ENCODE measurements around the gene LSM3. TPM values are rescaled to one million over a fixed set of nuclear protein-coding genes. Genes with fewer than 3 reads are reported as not detected.

LSM3 gene
- total RNA-seq, 1 experiment from 2014 or later = 17.7 TPM

DNA sequence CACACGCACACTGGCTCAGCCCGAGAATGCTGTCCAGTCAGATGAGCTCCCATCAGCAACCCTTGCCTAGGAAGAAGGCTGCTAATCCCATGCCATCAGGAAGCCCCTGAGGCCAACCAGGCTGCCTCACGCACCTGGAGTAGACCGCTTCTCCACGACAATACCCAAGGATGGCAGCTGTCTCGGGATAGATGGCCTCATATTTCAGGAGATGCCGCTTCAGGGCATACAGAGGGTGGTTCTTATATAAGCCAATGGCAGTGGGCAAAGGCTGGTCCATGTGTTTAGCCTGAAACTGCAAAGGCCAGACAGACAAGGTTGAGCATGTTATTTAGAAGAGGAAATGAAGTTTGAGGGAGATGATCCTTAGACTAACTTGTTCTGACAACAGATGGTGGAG, 22.4 kb upstream of the LSM3 start:
- BruUV-seq (replicated peaks) = no TSS peak
- CTCF ChIA-PET = no interaction called here
- Mint-ChIP-seq H3K27ac (ENCODE audit: unreplicated experiment) (no peak overlapping the region), H3K36me3 (ENCODE audit: insufficient read depth, unreplicated experiment) (peaks cover 28% of the 10 kb centered on the region), H3K4me3 (ENCODE audit: low read depth, unreplicated experiment) (no peak overlapping the region), H3K4me1 (ENCODE audit: low read depth, unreplicated experiment) (no peaks in the 10 kb centered on the region), H3K9me3 (ENCODE audit: low read depth, unreplicated experiment) (no peaks in the 10 kb centered on the region), H3K27me3 (ENCODE audit: unreplicated experiment) (no peaks in the 10 kb centered on the region)
- DNase-seq = no peak
- TF ChIP-seq, protein P1, sequence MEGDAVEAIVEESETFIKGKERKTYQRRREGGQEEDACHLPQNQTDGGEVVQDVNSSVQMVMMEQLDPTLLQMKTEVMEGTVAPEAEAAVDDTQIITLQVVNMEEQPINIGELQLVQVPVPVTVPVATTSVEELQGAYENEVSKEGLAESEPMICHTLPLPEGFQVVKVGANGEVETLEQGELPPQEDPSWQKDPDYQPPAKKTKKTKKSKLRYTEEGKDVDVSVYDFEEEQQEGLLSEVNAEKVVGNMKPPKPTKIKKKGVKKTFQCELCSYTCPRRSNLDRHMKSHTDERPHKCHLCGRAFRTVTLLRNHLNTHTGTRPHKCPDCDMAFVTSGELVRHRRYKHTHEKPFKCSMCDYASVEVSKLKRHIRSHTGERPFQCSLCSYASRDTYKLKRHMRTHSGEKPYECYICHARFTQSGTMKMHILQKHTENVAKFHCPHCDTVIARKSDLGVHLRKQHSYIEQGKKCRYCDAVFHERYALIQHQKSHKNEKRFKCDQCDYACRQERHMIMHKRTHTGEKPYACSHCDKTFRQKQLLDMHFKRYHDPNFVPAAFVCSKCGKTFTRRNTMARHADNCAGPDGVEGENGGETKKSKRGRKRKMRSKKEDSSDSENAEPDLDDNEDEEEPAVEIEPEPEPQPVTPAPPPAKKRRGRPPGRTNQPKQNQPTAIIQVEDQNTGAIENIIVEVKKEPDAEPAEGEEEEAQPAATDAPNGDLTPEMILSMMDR (IDR thresholded peaks at IDR 0.05; ENCODE audit: unreplicated experiment) = no peak
- intact Hi-C loops (cut with micrococcal nuclease; ENCODE audit: unreplicated experiment) = no loop called here

- intact Hi-C loops (cut with micrococcal nuclease; ENCODE audit: unreplicated experiment) = no loop called here
- Mint-ChIP-seq H3K4me3 (ENCODE audit: low read depth, unreplicated experiment) (no peak overlapping the region), H3K27ac (ENCODE audit: unreplicated experiment) (no peak overlapping the region), H3K4me1 (ENCODE audit: low read depth, unreplicated experiment) (no peaks in the 10 kb centered on the region), H3K9me3 (ENCODE audit: low read depth, unreplicated experiment) (peaks cover 3% of the 10 kb centered on the region), H3K36me3 (ENCODE audit: insufficient read depth, unreplicated experiment) (peaks cover 28% of the 10 kb centered on the region), H3K27me3 (ENCODE audit: unreplicated experiment) (no peaks in the 10 kb centered on the region)
- CTCF ChIA-PET = no interaction called here
- TF ChIP-seq, protein P1 (IDR thresholded peaks at IDR 0.05; ENCODE audit: unreplicated experiment) = no peak
- BruUV-seq (replicated peaks) = no TSS peak
- no peak for DNase-seq
Measured at GRCh38 chr3:14156843-14157561, 21.6 kb upstream of the LSM3 start.

DNA sequence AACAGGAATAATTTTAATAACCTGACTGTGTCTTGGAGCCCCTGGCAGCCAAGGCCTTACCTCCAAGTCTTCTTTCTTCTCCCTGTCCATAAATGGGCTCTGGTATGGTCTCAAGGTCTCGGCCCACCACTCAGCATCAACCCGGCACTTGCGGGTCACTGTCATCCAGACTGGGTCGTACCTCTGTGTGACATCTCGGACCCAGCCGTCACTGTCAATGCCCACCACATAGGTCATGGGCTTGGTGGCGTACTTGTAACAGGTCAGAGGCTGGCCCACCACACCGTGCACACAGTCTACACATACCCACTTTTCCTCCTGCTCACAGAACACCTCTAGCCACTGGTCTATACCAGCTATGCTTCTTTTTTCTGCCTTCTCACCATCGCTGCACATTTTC, 20.7 kb upstream of the LSM3 start:
- DNase-seq = no peak
- no TSS peak for BruUV-seq (replicated peaks)
- CTCF ChIA-PET = no interaction called here
- H3K27me3 Mint-ChIP-seq (ENCODE audit: unreplicated experiment) = no peaks in the 10 kb centered on the region
- peaks cover 20% of the 10 kb centered on the region for H3K36me3 Mint-ChIP-seq (ENCODE audit: insufficient read depth, unreplicated experiment)
- TF ChIP-seq, protein P1 (IDR thresholded peaks at IDR 0.05; ENCODE audit: unreplicated experiment) = no peak
- H3K9me3 Mint-ChIP-seq (ENCODE audit: low read depth, unreplicated experiment) = peaks cover 3% of the 10 kb centered on the region
- H3K4me3 Mint-ChIP-seq (ENCODE audit: low read depth, unreplicated experiment) = no peak overlapping the region
- no peaks in the 10 kb centered on the region for H3K4me1 Mint-ChIP-seq (ENCODE audit: low read depth, unreplicated experiment)
- intact Hi-C loops (cut with micrococcal nuclease; ENCODE audit: unreplicated experiment) = no loop called here
- H3K27ac Mint-ChIP-seq (ENCODE audit: unreplicated experiment) = no peak overlapping the region

DNA sequence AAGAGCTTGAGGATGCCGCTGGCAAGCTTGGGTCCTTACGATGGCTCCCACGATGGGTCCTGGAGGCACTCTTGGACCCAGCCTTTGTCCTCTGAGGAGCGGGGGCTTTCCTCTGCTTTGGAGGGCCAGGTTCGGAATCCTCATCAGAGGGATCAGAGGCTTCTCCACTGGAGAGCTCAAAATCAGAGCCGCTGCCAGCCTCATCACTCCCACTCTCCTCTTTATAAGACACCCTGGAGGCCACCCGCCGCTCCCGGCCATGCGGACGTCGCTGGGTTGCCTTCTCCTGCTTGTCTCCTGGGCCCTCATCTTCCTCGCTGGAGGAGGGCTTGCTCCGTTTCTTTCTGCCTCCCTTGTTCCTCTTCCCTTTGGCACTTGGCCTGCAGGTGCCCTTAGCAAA, 20.2 kb upstream of the LSM3 start:
- Mint-ChIP-seq H3K9me3 (ENCODE audit: low read depth, unreplicated experiment) (peaks cover 3% of the 10 kb centered on the region), H3K4me1 (ENCODE audit: low read depth, unreplicated experiment) (no peaks in the 10 kb centered on the region), H3K36me3 (ENCODE audit: insufficient read depth, unreplicated experiment) (peaks cover 19% of the 10 kb centered on the region), H3K4me3 (ENCODE audit: low read depth, unreplicated experiment) (no peak overlapping the region), H3K27ac (ENCODE audit: unreplicated experiment) (no peak overlapping the region), H3K27me3 (ENCODE audit: unreplicated experiment) (no peaks in the 10 kb centered on the region)
- BruUV-seq (replicated peaks) = no TSS peak
- CTCF ChIA-PET = no interaction called here
- DNase-seq = no peak
- TF ChIP-seq, protein P1 (IDR thresholded peaks at IDR 0.05; ENCODE audit: unreplicated experiment) = no peak
- intact Hi-C loops (cut with micrococcal nuclease; ENCODE audit: unreplicated experiment) = no loop called here

Data from Calu3 (cell line).